ENCODE data around the gene PDE4B. TPM values are rescaled to one million over a fixed set of nuclear protein-coding genes. Genes with fewer than 3 reads are reported as not detected.

Gene PDE4B
- polyA plus RNA-seq, 1 donor from 2014 or later = 135 TPM

DNA sequence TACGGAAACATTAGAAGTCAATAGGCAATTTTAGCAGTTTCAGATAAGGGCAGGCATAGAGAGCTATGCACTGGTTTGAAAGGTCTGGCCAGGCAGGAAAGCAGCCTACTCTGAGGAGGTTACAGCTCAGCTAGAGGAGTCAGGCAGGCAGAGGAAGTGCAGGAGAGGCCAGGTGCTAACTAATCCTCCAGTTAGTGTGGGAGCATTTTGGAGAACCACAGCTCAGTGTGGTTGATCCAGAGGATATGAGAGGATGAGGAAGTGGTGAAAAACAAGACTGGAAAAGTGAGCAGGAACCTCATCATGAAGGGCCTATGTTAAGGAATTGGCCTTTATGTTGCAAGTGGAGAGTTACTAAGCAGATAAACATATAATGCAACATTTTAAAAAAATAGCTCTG lies 458.9 kb downstream of the PDE4B start:
- H3K9me3 ChIP-seq (ENCODE audit: low read length) = no peaks in the 10 kb centered on the region
- no peaks in the 10 kb centered on the region for H3K27me3 ChIP-seq (ENCODE audit: insufficient read depth, low read depth, low read length)
- H2AFZ ChIP-seq (ENCODE audit: low read depth, low read length) = no peak overlapping the region
- H4K20me1 ChIP-seq (ENCODE audit: insufficient read depth) = no peaks in the 10 kb centered on the region
- TF ChIP-seq POLR2AphosphoS5 (IDR thresholded peaks at IDR 0.05) (no peak), SMC3 (conservative IDR thresholded peaks at IDR 0.05; ENCODE audit: poor library complexity) (no peak)
- no peak overlapping the region for H3K9ac ChIP-seq (ENCODE audit: low read length)
- no peaks in the 10 kb centered on the region for H3K79me2 ChIP-seq (replicated peaks; ENCODE audit: insufficient read depth, low read length)
- H3K4me2 ChIP-seq (ENCODE audit: low read length) = no peak overlapping the region
- H3K4me3 ChIP-seq (ENCODE audit: low read length) = no peak overlapping the region
- no peaks in the 10 kb centered on the region for H3F3A ChIP-seq (ENCODE audit: insufficient read depth, low read length, poor library complexity, severe bottlenecking)
- H3K36me3 ChIP-seq (ENCODE audit: insufficient read depth, low read length) = peaks cover 5% of the 10 kb centered on the region
- no peak overlapping the region for H3K27ac ChIP-seq (ENCODE audit: low read length)
- no peaks in the 10 kb centered on the region for H3K9me2 ChIP-seq (ENCODE audit: insufficient read depth, low read length)

GRCh38 chr1:66253330-66253921 lies 460.7 kb downstream of the PDE4B start:
- no peak overlapping the region for H3K4me2 ChIP-seq (ENCODE audit: low read length)
- no peaks in the 10 kb centered on the region for H3K9me3 ChIP-seq (ENCODE audit: low read length)
- no peak overlapping the region for H3K9ac ChIP-seq (ENCODE audit: low read length)
- H3K27ac ChIP-seq (ENCODE audit: low read length) = no peak overlapping the region
- no peaks in the 10 kb centered on the region for H3K9me2 ChIP-seq (ENCODE audit: insufficient read depth, low read length)
- no peak overlapping the region for H2AFZ ChIP-seq (ENCODE audit: low read depth, low read length)
- H3K27me3 ChIP-seq (ENCODE audit: insufficient read depth, low read depth, low read length) = no peaks in the 10 kb centered on the region
- no peak overlapping the region for H3K4me3 ChIP-seq (ENCODE audit: low read length)
- no peaks in the 10 kb centered on the region for H3K79me2 ChIP-seq (replicated peaks; ENCODE audit: insufficient read depth, low read length)
- no peaks in the 10 kb centered on the region for H4K20me1 ChIP-seq (ENCODE audit: insufficient read depth)
- peaks cover 5% of the 10 kb centered on the region for H3K36me3 ChIP-seq (ENCODE audit: insufficient read depth, low read length)
- no peaks in the 10 kb centered on the region for H3F3A ChIP-seq (ENCODE audit: insufficient read depth, low read length, poor library complexity, severe bottlenecking)
- TF ChIP-seq POLR2AphosphoS5 (IDR thresholded peaks at IDR 0.05) (no peak), EZH2 (IDR thresholded peaks at IDR 0.05; ENCODE audit: borderline replicate concordance, insufficient read depth, low read length, poor library complexity, severe bottlenecking) (no peak), SMC3 (conservative IDR thresholded peaks at IDR 0.05; ENCODE audit: poor library complexity) (peak; percentile 95), RAD21 (conservative IDR thresholded peaks at IDR 0.05) (peak; percentile 92), MXI1 (conservative IDR thresholded peaks at IDR 0.05; ENCODE audit: poor library complexity, severe bottlenecking) (no peak), TAF1 (IDR thresholded peaks at IDR 0.05; ENCODE audit: low read depth) (no peak), REST (IDR thresholded peaks at IDR 0.05; ENCODE audit: borderline replicate concordance) (no peak), EP300 (conservative IDR thresholded peaks at IDR 0.05; ENCODE audit: poor library complexity, severe bottlenecking) (no peak)
- TF ChIP-seq, protein P1, sequence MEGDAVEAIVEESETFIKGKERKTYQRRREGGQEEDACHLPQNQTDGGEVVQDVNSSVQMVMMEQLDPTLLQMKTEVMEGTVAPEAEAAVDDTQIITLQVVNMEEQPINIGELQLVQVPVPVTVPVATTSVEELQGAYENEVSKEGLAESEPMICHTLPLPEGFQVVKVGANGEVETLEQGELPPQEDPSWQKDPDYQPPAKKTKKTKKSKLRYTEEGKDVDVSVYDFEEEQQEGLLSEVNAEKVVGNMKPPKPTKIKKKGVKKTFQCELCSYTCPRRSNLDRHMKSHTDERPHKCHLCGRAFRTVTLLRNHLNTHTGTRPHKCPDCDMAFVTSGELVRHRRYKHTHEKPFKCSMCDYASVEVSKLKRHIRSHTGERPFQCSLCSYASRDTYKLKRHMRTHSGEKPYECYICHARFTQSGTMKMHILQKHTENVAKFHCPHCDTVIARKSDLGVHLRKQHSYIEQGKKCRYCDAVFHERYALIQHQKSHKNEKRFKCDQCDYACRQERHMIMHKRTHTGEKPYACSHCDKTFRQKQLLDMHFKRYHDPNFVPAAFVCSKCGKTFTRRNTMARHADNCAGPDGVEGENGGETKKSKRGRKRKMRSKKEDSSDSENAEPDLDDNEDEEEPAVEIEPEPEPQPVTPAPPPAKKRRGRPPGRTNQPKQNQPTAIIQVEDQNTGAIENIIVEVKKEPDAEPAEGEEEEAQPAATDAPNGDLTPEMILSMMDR (IDR thresholded peaks at IDR 0.05; ENCODE audit: poor library complexity, severe bottlenecking) = peak; percentile 83

Measured in neural cell (in vitro differentiated cells).